Gastrocnemius medialis (tissue), 4 donors: ENCODE results near the gene LARP1B.
"Not testable (repeated sequence)": the region's sequence is repeated elsewhere in the genome, so short reads cannot be mapped to it uniquely, and the experiment has no call there.

Experiments used
- POLR2A ChIP-seq, 2 donors: fragments of 450-650 bp; IDR thresholded peaks; one replicate each; pipeline ENCODE4 v1.6.1; 2017; ENCODE audit warnings: antibody characterized with exemption in 2 of 2, mild to moderate bottlenecking in 2 of 2, moderate library complexity in 2 of 2
- TF ChIP-seq, protein P1 (sequence below), 5 experiments: fragments of 450-650 bp in 3 of 5; fragments of 200-600 bp in 2 of 5; sonication (generic) in 2 of 5; IDR thresholded peaks in 4 of 5; conservative IDR thresholded peaks in 1 of 5; 1 replicate in 4 of 5; 2 replicates in 1 of 5; pipeline ENCODE4 v1.5.1; 2016 to 2019; ENCODE audit warnings: antibody characterized with exemption in 5 of 5, mild to moderate bottlenecking in 3 of 5, moderate library complexity in 3 of 5

DNA sequence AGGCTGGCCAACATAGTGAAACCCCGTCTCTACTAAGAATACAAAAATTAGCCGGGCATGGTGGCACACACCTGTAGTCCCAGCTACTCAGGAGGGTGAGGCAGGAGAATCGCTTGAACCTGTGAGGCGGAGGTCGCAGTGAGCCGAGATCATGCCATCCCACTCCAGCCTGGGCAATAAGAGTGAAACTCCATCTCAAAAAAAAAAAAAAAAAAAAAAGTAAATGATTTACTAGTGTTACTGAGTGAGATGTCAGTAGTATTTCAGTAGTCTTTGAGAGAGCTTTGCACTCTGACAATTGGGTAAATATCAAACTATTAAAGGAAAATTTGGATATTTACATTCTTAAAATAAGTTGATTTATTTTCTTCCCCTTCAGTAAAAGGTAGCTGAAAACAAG, 34.2 kb downstream of the LARP1B start:
- TF ChIP-seq, protein P1, sequence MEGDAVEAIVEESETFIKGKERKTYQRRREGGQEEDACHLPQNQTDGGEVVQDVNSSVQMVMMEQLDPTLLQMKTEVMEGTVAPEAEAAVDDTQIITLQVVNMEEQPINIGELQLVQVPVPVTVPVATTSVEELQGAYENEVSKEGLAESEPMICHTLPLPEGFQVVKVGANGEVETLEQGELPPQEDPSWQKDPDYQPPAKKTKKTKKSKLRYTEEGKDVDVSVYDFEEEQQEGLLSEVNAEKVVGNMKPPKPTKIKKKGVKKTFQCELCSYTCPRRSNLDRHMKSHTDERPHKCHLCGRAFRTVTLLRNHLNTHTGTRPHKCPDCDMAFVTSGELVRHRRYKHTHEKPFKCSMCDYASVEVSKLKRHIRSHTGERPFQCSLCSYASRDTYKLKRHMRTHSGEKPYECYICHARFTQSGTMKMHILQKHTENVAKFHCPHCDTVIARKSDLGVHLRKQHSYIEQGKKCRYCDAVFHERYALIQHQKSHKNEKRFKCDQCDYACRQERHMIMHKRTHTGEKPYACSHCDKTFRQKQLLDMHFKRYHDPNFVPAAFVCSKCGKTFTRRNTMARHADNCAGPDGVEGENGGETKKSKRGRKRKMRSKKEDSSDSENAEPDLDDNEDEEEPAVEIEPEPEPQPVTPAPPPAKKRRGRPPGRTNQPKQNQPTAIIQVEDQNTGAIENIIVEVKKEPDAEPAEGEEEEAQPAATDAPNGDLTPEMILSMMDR (IDR thresholded peaks at IDR 0.05 in 4 of 5, conservative IDR thresholded peaks at IDR 0.05 in 1 of 5): not testable (repeated sequence)
- not testable (repeated sequence) for TF ChIP-seq POLR2A (IDR thresholded peaks at IDR 0.05)
